Activated naive CD4-positive, alpha-beta T cell treated with anti-CD3 and anti-CD28 coated beads, Interleukin-2, amount 50 U/mL, for 24 hours (primary cell): ENCODE results near the gene MGAT4C.

Experiments
- H3K27ac Mint-ChIP-seq: one replicate; pipeline ENCODE4 v1.8.0; 2021; ENCODE audit warnings: mild to moderate bottlenecking, mixed read lengths
- H3K27me3 Mint-ChIP-seq: one replicate; pipeline ENCODE4 v1.8.0; 2021; ENCODE audit warnings: mixed read lengths
- H3K36me3 Mint-ChIP-seq: one replicate; pipeline ENCODE4 v1.8.0; 2021; ENCODE audit warnings: mixed read lengths
- H3K4me1 Mint-ChIP-seq: one replicate; pipeline ENCODE4 v1.8.0; 2021; ENCODE audit warnings: mixed read lengths
- H3K4me3 Mint-ChIP-seq: one replicate; pipeline ENCODE4 v1.8.0; 2021; ENCODE audit warnings: mild to moderate bottlenecking, mixed read lengths
- H3K9me3 Mint-ChIP-seq: one replicate; pipeline ENCODE4 v1.8.0; 2021; ENCODE audit warnings: mixed read lengths

MGAT4C gene

GRCh38 chr12:85993746-85994145, 262.4 kb downstream of the MGAT4C start:
- H3K27me3 Mint-ChIP-seq, result no peaks in the 10 kb centered on the region
- H3K27ac Mint-ChIP-seq, result no peak overlapping the region
- peaks cover 12% of the 10 kb centered on the region for H3K9me3 Mint-ChIP-seq
- no peak overlapping the region for H3K4me3 Mint-ChIP-seq
- no peaks in the 10 kb centered on the region for H3K4me1 Mint-ChIP-seq
- H3K36me3 Mint-ChIP-seq, result no peaks in the 10 kb centered on the region

GRCh38 chr12:85985996-85986395, 270.2 kb downstream of the MGAT4C start:
- H3K27me3 Mint-ChIP-seq, result no peaks in the 10 kb centered on the region

GRCh38 chr12:85983601-85984000, 272.6 kb downstream of the MGAT4C start:
- Mint-ChIP-seq H3K4me3 (no peak overlapping the region), H3K9me3 (peaks cover 3% of the 10 kb centered on the region), H3K27me3 (no peaks in the 10 kb centered on the region), H3K36me3 (no peaks in the 10 kb centered on the region), H3K4me1 (no peaks in the 10 kb centered on the region), H3K27ac (no peak overlapping the region)

More at GRCh38 chr12:85985996-85986395, 270.2 kb downstream of the MGAT4C start:
- H3K36me3 Mint-ChIP-seq, result no peaks in the 10 kb centered on the region
- no peaks in the 10 kb centered on the region for H3K4me1 Mint-ChIP-seq
- H3K27ac Mint-ChIP-seq, result no peak overlapping the region
- H3K4me3 Mint-ChIP-seq, result no peak overlapping the region
- H3K9me3 Mint-ChIP-seq, result no peaks in the 10 kb centered on the region

GRCh38 chr12:85979641-85980040, 276.6 kb downstream of the MGAT4C start:
- peaks cover 3% of the 10 kb centered on the region for H3K9me3 Mint-ChIP-seq
- H3K36me3 Mint-ChIP-seq, result no peaks in the 10 kb centered on the region
- H3K4me1 Mint-ChIP-seq, result no peaks in the 10 kb centered on the region
- no peak overlapping the region for H3K27ac Mint-ChIP-seq
- H3K4me3 Mint-ChIP-seq, result no peak overlapping the region
- no peaks in the 10 kb centered on the region for H3K27me3 Mint-ChIP-seq

GRCh38 chr12:85975716-85976115, 280.5 kb downstream of the MGAT4C start:
- no peak overlapping the region for H3K4me3 Mint-ChIP-seq

GRCh38 chr12:85971800-85972199, 284.4 kb downstream of the MGAT4C start:
- Mint-ChIP-seq H3K4me3 (no peak overlapping the region), H3K36me3 (no peaks in the 10 kb centered on the region), H3K27me3 (no peaks in the 10 kb centered on the region), H3K9me3 (no peaks in the 10 kb centered on the region), H3K4me1 (no peaks in the 10 kb centered on the region), H3K27ac (no peak overlapping the region)

More at GRCh38 chr12:85975716-85976115, 280.5 kb downstream of the MGAT4C start:
- Mint-ChIP-seq H3K27ac (no peak overlapping the region), H3K4me1 (no peaks in the 10 kb centered on the region), H3K27me3 (no peaks in the 10 kb centered on the region), H3K9me3 (peaks cover 3% of the 10 kb centered on the region), H3K36me3 (no peaks in the 10 kb centered on the region)

GRCh38 chr12:85968606-85969005, 287.6 kb downstream of the MGAT4C start:
- Mint-ChIP-seq H3K9me3 (no peaks in the 10 kb centered on the region), H3K27ac (no peak overlapping the region), H3K4me1 (no peaks in the 10 kb centered on the region), H3K27me3 (no peaks in the 10 kb centered on the region), H3K36me3 (no peaks in the 10 kb centered on the region), H3K4me3 (no peak overlapping the region)

GRCh38 chr12:85963326-85963725, 292.9 kb downstream of the MGAT4C start:
- Mint-ChIP-seq H3K27me3 (no peaks in the 10 kb centered on the region), H3K36me3 (no peaks in the 10 kb centered on the region), H3K4me1 (no peaks in the 10 kb centered on the region), H3K27ac (no peak overlapping the region), H3K9me3 (no peaks in the 10 kb centered on the region), H3K4me3 (no peak overlapping the region)

- Mint-ChIP-seq H3K27me3 (no peaks in the 10 kb centered on the region), H3K36me3 (no peaks in the 10 kb centered on the region), H3K9me3 (no peaks in the 10 kb centered on the region), H3K4me1 (no peaks in the 10 kb centered on the region), H3K4me3 (no peak overlapping the region), H3K27ac (no peak overlapping the region)
Observed at GRCh38 chr12:85956081-85956480, 300.1 kb downstream of the MGAT4C start.

- Mint-ChIP-seq H3K27me3 (no peaks in the 10 kb centered on the region), H3K27ac (no peak overlapping the region), H3K36me3 (no peaks in the 10 kb centered on the region), H3K9me3 (no peaks in the 10 kb centered on the region), H3K4me3 (no peak overlapping the region), H3K4me1 (no peaks in the 10 kb centered on the region)
Observed at GRCh38 chr12:85955127-85955526, 301.1 kb downstream of the MGAT4C start.

GRCh38 chr12:85951823-85952222, 304.4 kb downstream of the MGAT4C start:
- H3K27me3 Mint-ChIP-seq, result no peaks in the 10 kb centered on the region
- no peaks in the 10 kb centered on the region for H3K9me3 Mint-ChIP-seq
- no peak overlapping the region for H3K27ac Mint-ChIP-seq
- no peaks in the 10 kb centered on the region for H3K36me3 Mint-ChIP-seq
- no peak overlapping the region for H3K4me3 Mint-ChIP-seq
- H3K4me1 Mint-ChIP-seq, result no peaks in the 10 kb centered on the region

- no peak overlapping the region for H3K4me3 Mint-ChIP-seq
- H3K36me3 Mint-ChIP-seq, result no peaks in the 10 kb centered on the region
- no peak overlapping the region for H3K27ac Mint-ChIP-seq
- H3K27me3 Mint-ChIP-seq, result no peaks in the 10 kb centered on the region
- no peaks in the 10 kb centered on the region for H3K4me1 Mint-ChIP-seq
- H3K9me3 Mint-ChIP-seq, result no peaks in the 10 kb centered on the region
Observed at GRCh38 chr12:85949253-85949652, 306.9 kb downstream of the MGAT4C start.

- Mint-ChIP-seq H3K4me3 (no peak overlapping the region), H3K27me3 (no peaks in the 10 kb centered on the region), H3K9me3 (no peaks in the 10 kb centered on the region), H3K27ac (no peak overlapping the region), H3K4me1 (no peaks in the 10 kb centered on the region), H3K36me3 (no peaks in the 10 kb centered on the region)
Observed at GRCh38 chr12:85948340-85948739, 307.9 kb downstream of the MGAT4C start.

GRCh38 chr12:85947286-85947685, 308.9 kb downstream of the MGAT4C start:
- Mint-ChIP-seq H3K27ac (no peak overlapping the region), H3K36me3 (no peaks in the 10 kb centered on the region), H3K9me3 (no peaks in the 10 kb centered on the region), H3K27me3 (no peaks in the 10 kb centered on the region), H3K4me1 (no peaks in the 10 kb centered on the region), H3K4me3 (no peak overlapping the region)

GRCh38 chr12:85946375-85946774, 309.8 kb downstream of the MGAT4C start:
- H3K9me3 Mint-ChIP-seq, result no peaks in the 10 kb centered on the region
- H3K4me3 Mint-ChIP-seq, result no peak overlapping the region
- no peak overlapping the region for H3K27ac Mint-ChIP-seq
- no peaks in the 10 kb centered on the region for H3K4me1 Mint-ChIP-seq
- no peaks in the 10 kb centered on the region for H3K27me3 Mint-ChIP-seq
- no peaks in the 10 kb centered on the region for H3K36me3 Mint-ChIP-seq

- H3K4me3 Mint-ChIP-seq, result no peak overlapping the region
- H3K27me3 Mint-ChIP-seq, result no peaks in the 10 kb centered on the region
- H3K9me3 Mint-ChIP-seq, result no peaks in the 10 kb centered on the region
- no peak overlapping the region for H3K27ac Mint-ChIP-seq
- H3K36me3 Mint-ChIP-seq, result no peaks in the 10 kb centered on the region
- H3K4me1 Mint-ChIP-seq, result no peaks in the 10 kb centered on the region
Observed at GRCh38 chr12:85927166-85927565, 329.0 kb downstream of the MGAT4C start.

GRCh38 chr12:85923767-85924331, 332.3 kb downstream of the MGAT4C start:
- H3K9me3 Mint-ChIP-seq, result no peaks in the 10 kb centered on the region
- H3K36me3 Mint-ChIP-seq, result no peaks in the 10 kb centered on the region
- no peak overlapping the region for H3K27ac Mint-ChIP-seq
- no peaks in the 10 kb centered on the region for H3K4me1 Mint-ChIP-seq
- H3K4me3 Mint-ChIP-seq, result no peak overlapping the region
- no peaks in the 10 kb centered on the region for H3K27me3 Mint-ChIP-seq
